Glomerular endothelial cell (primary cell): ENCODE results near the gene FMN1. TPM values are rescaled to one million over a fixed set of nuclear protein-coding genes. Genes with fewer than 3 reads are reported as not detected.

Experiments
- DNase-seq: peaks from one replicate; pipeline ENCODE4 v3.0.0-alpha.2; 2011; ENCODE audit warnings: low read depth, low spot score; ENCODE audit errors: extremely low read depth
- total RNA-seq: library from RNA; depleted of rRNA; stranded (reverse); fragments of >200 nt; gene quantifications from 2 replicates; pipeline ENCODE4 v1.2.3, GENCODE V29; 2015

Gene FMN1
- total RNA-seq, 1 donor from 2014 or later: 0.58 TPM

- DNase-seq: no peak
Measured at GRCh38 chr15:32838820-32839219, 355.7 kb downstream of the FMN1 start.

GRCh38 chr15:32838338-32838737 lies 356.2 kb downstream of the FMN1 start:
- DNase-seq: no peak

- DNase-seq: no peak
Measured at GRCh38 chr15:32837935-32838334, 356.6 kb downstream of the FMN1 start.

GRCh38 chr15:32834156-32834555 lies 360.4 kb downstream of the FMN1 start:
- no peak for DNase-seq

GRCh38 chr15:32833379-32833821 lies 361.1 kb downstream of the FMN1 start:
- no peak for DNase-seq

- DNase-seq: no peak
Measured at GRCh38 chr15:32831485-32831884, 363.0 kb downstream of the FMN1 start.

GRCh38 chr15:32830241-32830640 lies 364.3 kb downstream of the FMN1 start:
- no peak for DNase-seq

GRCh38 chr15:32829436-32829835 lies 365.1 kb downstream of the FMN1 start:
- DNase-seq: no peak

GRCh38 chr15:32828507-32829186 lies 365.9 kb downstream of the FMN1 start:
- no peak for DNase-seq

GRCh38 chr15:32826685-32827084 lies 367.8 kb downstream of the FMN1 start:
- DNase-seq: no peak

- DNase-seq: no peak
Measured at GRCh38 chr15:32825219-32825618, 369.3 kb downstream of the FMN1 start.

- peak; percentile 76 for DNase-seq
Measured at GRCh38 chr15:32824777-32825176, 369.7 kb downstream of the FMN1 start.

GRCh38 chr15:32823750-32824149 lies 370.8 kb downstream of the FMN1 start:
- no peak for DNase-seq

GRCh38 chr15:32822739-32823138 lies 371.8 kb downstream of the FMN1 start:
- no peak for DNase-seq

GRCh38 chr15:32819448-32819847 lies 375.1 kb downstream of the FMN1 start:
- DNase-seq: no peak

GRCh38 chr15:32818758-32819447 lies 375.6 kb downstream of the FMN1 start:
- no peak for DNase-seq

GRCh38 chr15:32817577-32817976 lies 376.9 kb downstream of the FMN1 start:
- no peak for DNase-seq

GRCh38 chr15:32807331-32807730 lies 387.2 kb downstream of the FMN1 start:
- no peak for DNase-seq

GRCh38 chr15:32803631-32804030 lies 390.9 kb downstream of the FMN1 start:
- DNase-seq: no peak

GRCh38 chr15:32802286-32802936 lies 392.1 kb downstream of the FMN1 start:
- no peak for DNase-seq

GRCh38 chr15:32799936-32800535 lies 394.5 kb downstream of the FMN1 start:
- no peak for DNase-seq
